A549 treated with AZD2906 at 1 μM for 4 hours (cell line): Measurements from ENCODE around the gene VPS45. TPM values are rescaled to one million over a fixed set of nuclear protein-coding genes. Genes with fewer than 3 reads are reported as not detected.

ENCODE experiments used
- total RNA-seq: library from RNA; stranded (reverse); fragments of 200-300 nt; extraction: Qiagen RNA extraction; gene quantifications from 5 replicates; pipeline ENCODE4 v1.2.3, GENCODE V29; 2022

The VPS45 gene
- 14.4 to 15.7 TPM (median 14.6 TPM) in 5 replicates for total RNA-seq

GRCh38 chr1:150067184-150068108 is at the start of gene VPS45:
VPS45 (plus strand) TSS chr1:150067776; CDS start chr1:150067858, 82 bp downstream.

GRCh38 chr1:150149271-150150132 is 81.9 kb downstream of the VPS45 start, which contains the start of gene PLEKHO1:
PLEKHO1 (plus strand) TSS chr1:150149916; CDS start chr1:150150258, 342 bp downstream.

Other genes with a start within 250 kb of the VPS45 start
- 14.4 to 25.9 TPM (median 24.1 TPM) in 5 replicates for gene BOLA1, start 168.2 kb upstream of the VPS45 start, total RNA-seq
- gene SV2A, start 149.9 kb upstream of the VPS45 start, total RNA-seq, result 0.06 to 0.15 TPM (median 0.10 TPM) in 5 replicates
- 129 to 146 TPM (median 133 TPM) in 5 replicates for gene SF3B4, start 140.0 kb upstream of the VPS45 start, total RNA-seq
- gene MTMR11, start 130.9 kb upstream of the VPS45 start, total RNA-seq, result 6.1 to 7.7 TPM (median 6.8 TPM) in 5 replicates
- gene OTUD7B, start 57.0 kb upstream of the VPS45 start, total RNA-seq, result 9.7 to 12.1 TPM (median 11.5 TPM) in 5 replicates
- 5.0 to 7.0 TPM (median 6.7 TPM) in 5 replicates for gene PLEKHO1, start 82.1 kb downstream of the VPS45 start, total RNA-seq
- gene ANP32E, start 168.3 kb downstream of the VPS45 start, total RNA-seq, result 33.2 to 53.2 TPM (median 41.0 TPM) in 5 replicates
- gene CA14, start 190.0 kb downstream of the VPS45 start, total RNA-seq, result not detected in 5 replicates
- 137 to 147 TPM (median 146 TPM) in 5 replicates for gene APH1A, start 201.2 kb downstream of the VPS45 start, total RNA-seq
- gene C1orf54, start 205.0 kb downstream of the VPS45 start, total RNA-seq, result 0.21 to 0.63 TPM (median 0.32 TPM) in 5 replicates
- gene CIART, start 214.8 kb downstream of the VPS45 start, total RNA-seq, result 1.8 to 3.5 TPM (median 2.5 TPM) in 5 replicates
- gene MRPS21, start 226.1 kb downstream of the VPS45 start, total RNA-seq, result 77.6 to 88.6 TPM (median 83.9 TPM) in 5 replicates